Stomach smooth muscle (tissue), 2 donors: ENCODE measurements around the gene EMP3.
"Not testable (repeated sequence)": the region's sequence is repeated elsewhere in the genome, so short reads cannot be mapped to it uniquely, and the experiment has no call there.

Experiments
- H3K27ac ChIP-seq: one replicate; pipeline ENCODE4 v1.7.0; 2013; ENCODE audit warnings: mild to moderate bottlenecking, low read length, inconsistent platforms
- H3K27me3 ChIP-seq, 2 donors: one replicate each; pipeline ENCODE4 v1.7.0; 2013; ENCODE audit warnings: low read length in 2 of 2; ENCODE audit not compliant: insufficient read depth in 2 of 2, control insufficient read depth in 1 of 2
- H3K36me3 ChIP-seq, 2 donors: one replicate each; pipeline ENCODE4 v1.7.0; 2013; ENCODE audit warnings: low read length in 2 of 2; ENCODE audit not compliant: control insufficient read depth in 2 of 2, insufficient read depth in 2 of 2
- H3K4me1 ChIP-seq: one replicate; pipeline ENCODE4 v1.7.0; 2013; ENCODE audit warnings: low read length; ENCODE audit not compliant: control insufficient read depth, insufficient read depth
- H3K4me3 ChIP-seq, 2 donors: one replicate each; pipeline ENCODE4 v1.7.0; 2013; ENCODE audit warnings: low read length in 2 of 2
- H3K9ac ChIP-seq, 2 donors: one replicate each; pipeline ENCODE4 v1.7.0; 2013; ENCODE audit warnings: low read length in 2 of 2, mild to moderate bottlenecking in 1 of 2
- H3K9me3 ChIP-seq, 2 donors: one replicate each; pipeline ENCODE4 v1.7.0; 2013; ENCODE audit warnings: low read length in 2 of 2; ENCODE audit not compliant: control insufficient read depth in 2 of 2
- donor health status: healthy.
- donor health status: Pancreatic carcinoma.

EMP3 gene

GRCh38 chr19:48315712-48316111 lies 9.6 kb upstream of the EMP3 start:
- Histone ChIP-seq H3K9ac (no peak overlapping the region), H3K27me3 (no peaks in the 10 kb centered on the region), H3K4me3 (no peak overlapping the region), H3K9me3 (no peaks in the 10 kb centered on the region), H3K4me1 (peaks cover 7% of the 10 kb centered on the region), H3K36me3 (no peaks in the 10 kb centered on the region), H3K27ac (no peak overlapping the region)

- not testable (repeated sequence) for H3K27me3 ChIP-seq, H3K27ac ChIP-seq, H3K4me3 ChIP-seq, H3K36me3 ChIP-seq, H3K9ac ChIP-seq, H3K9me3 ChIP-seq
- H3K4me1 ChIP-seq: peaks cover 19% of the 10 kb centered on the region
Measured at GRCh38 chr19:48317708-48317960, 7.7 kb upstream of the EMP3 start.

- Histone ChIP-seq H3K9me3 (no peaks in the 10 kb centered on the region), H3K4me3 (no peak overlapping the region), H3K27ac (no peak overlapping the region), H3K27me3 (no peaks in the 10 kb centered on the region), H3K4me1 (peaks cover 24% of the 10 kb centered on the region), H3K9ac (no peak overlapping the region), H3K36me3 (no peaks in the 10 kb centered on the region)
Measured at GRCh38 chr19:48318286-48318987, 6.9 kb upstream of the EMP3 start.

- Histone ChIP-seq H3K4me3 (no peak overlapping the region), H3K27ac (peak overlapping the region; percentile 24), H3K9ac (no peak overlapping the region), H3K27me3 (no peaks in the 10 kb centered on the region), H3K4me1 (peaks cover 26% of the 10 kb centered on the region), H3K36me3 (no peaks in the 10 kb centered on the region), H3K9me3 (no peaks in the 10 kb centered on the region)
Measured at GRCh38 chr19:48319647-48320541, 5.5 kb upstream of the EMP3 start.

GRCh38 chr19:48321372-48321621 lies 4.1 kb upstream of the EMP3 start:
- no peaks in the 10 kb centered on the region for H3K36me3 ChIP-seq
- peak overlapping the region; percentile 95 for H3K27ac ChIP-seq
- H3K27me3 ChIP-seq: no peaks in the 10 kb centered on the region
- peak overlapping the region; percentile 74 to 77 for H3K4me3 ChIP-seq
- H3K9me3 ChIP-seq: no peaks in the 10 kb centered on the region
- H3K4me1 ChIP-seq: peaks cover 35% of the 10 kb centered on the region
- peak overlapping the region; percentile 90 for H3K9ac ChIP-seq

- H3K27ac ChIP-seq: peak overlapping the region; percentile 96
- peak overlapping the region; percentile 90 for H3K9ac ChIP-seq
- no peaks in the 10 kb centered on the region for H3K9me3 ChIP-seq
- no peaks in the 10 kb centered on the region for H3K36me3 ChIP-seq
- H3K4me3 ChIP-seq: peak overlapping the region; percentile 74 to 77
- no peaks in the 10 kb centered on the region for H3K27me3 ChIP-seq
- peaks cover 40% of the 10 kb centered on the region for H3K4me1 ChIP-seq
Measured at GRCh38 chr19:48321622-48322591, 3.4 kb upstream of the EMP3 start.

- Histone ChIP-seq H3K9me3 (no peaks in the 10 kb centered on the region), H3K27me3 (no peaks in the 10 kb centered on the region), H3K9ac (no peak overlapping the region), H3K4me1 (peaks cover 60% of the 10 kb centered on the region), H3K36me3 (peaks cover 9 to 15% of the 10 kb centered on the region in 2 donors), H3K4me3 (peak overlapping the region in 1 of 2 donors; percentile 15), H3K27ac (peak overlapping the region; percentile 60)
Measured at GRCh38 chr19:48329167-48329891, 4.0 kb downstream of the EMP3 start.

- Histone ChIP-seq H3K9ac (no peak overlapping the region), H3K27ac (peak overlapping the region; percentile 60), H3K9me3 (no peaks in the 10 kb centered on the region), H3K27me3 (no peaks in the 10 kb centered on the region), H3K4me1 (peaks cover 55% of the 10 kb centered on the region), H3K36me3 (peaks cover 9 to 15% of the 10 kb centered on the region in 2 donors), H3K4me3 (peak overlapping the region in 1 of 2 donors; percentile 52)
Measured at GRCh38 chr19:48330012-48330681, 4.8 kb downstream of the EMP3 start.

- H3K36me3 ChIP-seq: peaks cover 9 to 15% of the 10 kb centered on the region in 2 donors
- peaks cover 39% of the 10 kb centered on the region for H3K4me1 ChIP-seq
- H3K27ac ChIP-seq: peak overlapping the region; percentile 92
- no peak overlapping the region for H3K9ac ChIP-seq
- H3K27me3 ChIP-seq: no peaks in the 10 kb centered on the region
- peak overlapping the region; percentile 72 to 75 for H3K4me3 ChIP-seq
- no peaks in the 10 kb centered on the region for H3K9me3 ChIP-seq
Measured at GRCh38 chr19:48332351-48332661, 7.0 kb downstream of the EMP3 start.
